Karpas-422 (cell line): ENCODE measurements around the gene DHCR7. TPM values are rescaled to one million over a fixed set of nuclear protein-coding genes. Genes with fewer than 3 reads are reported as not detected.

Experiments used
- DNase-seq: peaks from one replicate; pipeline ENCODE4 v3.0.0-alpha.2; 2015
- H2AFZ ChIP-seq: fragments of 200-600 bp; sonication (generic); 2 replicates; pipeline ENCODE4 v1.6.1; 2014; ENCODE audit warnings: antibody characterized with exemption, low read length, mixed read lengths
- H3K27ac ChIP-seq: fragments of 200-600 bp; sonication (generic); 2 replicates; pipeline ENCODE4 v1.5.1; 2014; ENCODE audit warnings: mild to moderate bottlenecking, low read length, moderate library complexity
- H3K27me3 ChIP-seq: fragments of 200-600 bp; sonication (generic); 2 replicates; pipeline ENCODE4 v1.6.1; 2014; ENCODE audit warnings: low read length, mixed read lengths
- H3K36me3 ChIP-seq: fragments of 200-600 bp; sonication (generic); 2 replicates; pipeline ENCODE4 v1.6.1; 2014; ENCODE audit warnings: low read length, mixed read lengths; ENCODE audit not compliant: insufficient read depth
- H3K4me1 ChIP-seq: fragments of 200-600 bp; sonication (generic); 2 replicates; pipeline ENCODE4 v1.6.1; 2014; ENCODE audit warnings: mild to moderate bottlenecking, low read length, mixed read lengths
- H3K4me2 ChIP-seq: fragments of 200-600 bp; sonication (generic); 2 replicates; pipeline ENCODE4 v1.6.1; 2014; ENCODE audit warnings: low read length, low read depth, mild to moderate bottlenecking; ENCODE audit not compliant: poor library complexity, severe bottlenecking
- H3K4me3 ChIP-seq: fragments of 200-600 bp; sonication (generic); 2 replicates; pipeline ENCODE4 v1.5.1; 2014; ENCODE audit warnings: mild to moderate bottlenecking, antibody characterized with exemption, low read length, mixed read lengths
- H3K79me2 ChIP-seq: fragments of 200-600 bp; sonication (generic); 2 replicates; pipeline ENCODE4 v1.6.1; 2014; ENCODE audit warnings: mild to moderate bottlenecking, low read length, mixed read lengths
- H3K9ac ChIP-seq: fragments of 200-600 bp; sonication (generic); 2 replicates; pipeline ENCODE4 v1.6.0; 2014; ENCODE audit warnings: low read length
- H3K9me2 ChIP-seq: fragments of 200-600 bp; sonication (generic), shearing (Covaris generic); replicated peaks from 2 replicates; pipeline ENCODE4 v1.6.0; 2014; ENCODE audit warnings: mild to moderate bottlenecking, low read length, moderate library complexity; ENCODE audit not compliant: insufficient read depth
- H3K9me3 ChIP-seq: fragments of 300-700, 200-600 bp; sonication (generic); 2 replicates; pipeline ENCODE4 v1.6.1; 2014; ENCODE audit warnings: low read length, mixed read lengths
- H4K20me1 ChIP-seq: fragments of 200-600 bp; sonication (generic); 2 replicates; pipeline ENCODE4 v1.6.1; 2014; ENCODE audit warnings: mild to moderate bottlenecking, antibody characterized with exemption, low read length, low read depth; ENCODE audit not compliant: insufficient read depth
- total RNA-seq: library from RNA; depleted of rRNA; stranded (reverse); fragments of >200 nt; shearing (Covaris generic); gene quantifications from 2 replicates; pipeline ENCODE4 v1.2.3, GENCODE V29; 2014; ENCODE audit warnings: low replicate concordance

DHCR7 gene
- total RNA-seq, 1 experiment from 2014 or later: 65.3 TPM

GRCh38 chr11:71434576-71435130 is 13.5 kb downstream of the DHCR7 start:
- H3K4me3 ChIP-seq: no peak overlapping the region
- DNase-seq: no peak
- no peaks in the 10 kb centered on the region for H3K9me2 ChIP-seq
- no peak overlapping the region for H3K9ac ChIP-seq
- peaks cover 7% of the 10 kb centered on the region; the same call in 1 of the 2 replicates for H4K20me1 ChIP-seq
- no peaks in the 10 kb centered on the region; the same call in 1 of the 2 replicates for H3K36me3 ChIP-seq
- H3K9me3 ChIP-seq: no peaks in the 10 kb centered on the region
- H3K4me1 ChIP-seq: no peaks in the 10 kb centered on the region
- no peaks in the 10 kb centered on the region for H3K79me2 ChIP-seq
- no peak overlapping the region for H3K4me2 ChIP-seq
- no peak overlapping the region for H3K27ac ChIP-seq
- H3K27me3 ChIP-seq: no peaks in the 10 kb centered on the region
- H2AFZ ChIP-seq: no peak overlapping the region

- H3K9me3 ChIP-seq: no peaks in the 10 kb centered on the region
- H3K4me2 ChIP-seq: no peak overlapping the region
- no peaks in the 10 kb centered on the region for H3K79me2 ChIP-seq
- no peak overlapping the region for H3K27ac ChIP-seq
- H3K4me3 ChIP-seq: no peak overlapping the region
- no peaks in the 10 kb centered on the region for H3K9me2 ChIP-seq
- H3K9ac ChIP-seq: no peak overlapping the region
- H3K36me3 ChIP-seq: no peaks in the 10 kb centered on the region; the same call in 1 of the 2 replicates
- no peak overlapping the region for H2AFZ ChIP-seq
- no peak for DNase-seq
- H4K20me1 ChIP-seq: peaks cover 7% of the 10 kb centered on the region; the same call in 1 of the 2 replicates
- H3K4me1 ChIP-seq: no peaks in the 10 kb centered on the region
- H3K27me3 ChIP-seq: no peaks in the 10 kb centered on the region
Measured at GRCh38 chr11:71433648-71434450, 14.3 kb downstream of the DHCR7 start.

GRCh38 chr11:71432761-71433647 is 15.2 kb downstream of the DHCR7 start:
- Histone ChIP-seq H3K27me3 (0 out of 2 replicates have a peak, but pooled peaks cover 3% of the 10 kb centered on the region), H3K9ac (no peak overlapping the region), H3K9me2 (no peaks in the 10 kb centered on the region), H3K79me2 (no peaks in the 10 kb centered on the region), H2AFZ (no peak overlapping the region), H4K20me1 (peaks cover 7% of the 10 kb centered on the region; the same call in 1 of the 2 replicates), H3K4me3 (no peak overlapping the region), H3K27ac (no peak overlapping the region), H3K36me3 (no peaks in the 10 kb centered on the region; the same call in 1 of the 2 replicates), H3K4me1 (no peaks in the 10 kb centered on the region), H3K4me2 (no peak overlapping the region), H3K9me3 (no peaks in the 10 kb centered on the region)
- DNase-seq: no peak

DNA sequence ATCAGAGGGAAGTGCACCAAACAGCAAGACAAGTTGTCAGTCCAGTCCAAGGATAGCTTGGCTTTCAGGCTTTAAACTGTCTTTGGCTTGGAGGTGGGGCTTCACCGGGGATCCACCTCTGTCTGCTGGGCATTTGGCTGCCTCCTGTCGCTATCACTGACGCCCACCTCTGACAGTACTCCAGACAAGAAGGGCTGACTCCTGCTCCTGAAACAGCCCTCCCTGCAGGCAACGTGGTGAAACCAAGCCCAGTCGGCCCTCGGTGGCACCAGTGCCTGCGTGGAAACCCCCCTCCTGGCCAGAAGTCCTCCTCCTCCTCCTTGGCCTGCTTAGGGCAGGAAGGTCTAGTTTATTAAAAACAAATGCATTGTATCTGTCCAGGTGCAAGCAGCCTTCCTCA is 16.9 kb downstream of the DHCR7 start:
- no peak overlapping the region for H3K9ac ChIP-seq
- peaks cover 7% of the 10 kb centered on the region; the same call in 1 of the 2 replicates for H4K20me1 ChIP-seq
- no peak overlapping the region for H3K27ac ChIP-seq
- H3K79me2 ChIP-seq: no peaks in the 10 kb centered on the region
- H3K9me2 ChIP-seq: no peaks in the 10 kb centered on the region
- H3K36me3 ChIP-seq: no peaks in the 10 kb centered on the region
- no peak overlapping the region for H3K4me3 ChIP-seq
- H3K4me2 ChIP-seq: no peak overlapping the region
- no peak overlapping the region for H2AFZ ChIP-seq
- H3K4me1 ChIP-seq: peaks cover 4% of the 10 kb centered on the region
- H3K27me3 ChIP-seq: 0 out of 2 replicates have a peak, but pooled peaks cover 4% of the 10 kb centered on the region
- no peak for DNase-seq
- no peaks in the 10 kb centered on the region for H3K9me3 ChIP-seq

- Histone ChIP-seq H3K36me3 (no peaks in the 10 kb centered on the region), H3K4me1 (peaks cover 7% of the 10 kb centered on the region), H3K9me2 (no peaks in the 10 kb centered on the region), H3K9me3 (no peaks in the 10 kb centered on the region), H3K9ac (no peak overlapping the region), H2AFZ (no peak overlapping the region), H3K4me3 (no peak overlapping the region), H3K27ac (no peak overlapping the region), H4K20me1 (peaks cover 7% of the 10 kb centered on the region; the same call in 1 of the 2 replicates), H3K4me2 (no peak overlapping the region), H3K79me2 (no peaks in the 10 kb centered on the region), H3K27me3 (0 out of 2 replicates have a peak, but pooled peaks cover 4% of the 10 kb centered on the region)
- no peak for DNase-seq
Measured at GRCh38 chr11:71430166-71430565, 18.0 kb downstream of the DHCR7 start.

GRCh38 chr11:71429701-71430100 is 18.5 kb downstream of the DHCR7 start:
- Histone ChIP-seq H3K27me3 (0 out of 2 replicates have a peak, but pooled peaks cover 4% of the 10 kb centered on the region), H3K27ac (no peak overlapping the region), H3K79me2 (no peaks in the 10 kb centered on the region), H3K9me3 (no peaks in the 10 kb centered on the region), H2AFZ (no peak overlapping the region), H3K4me2 (no peak overlapping the region), H3K9ac (no peak overlapping the region), H3K36me3 (no peaks in the 10 kb centered on the region), H3K4me3 (no peak overlapping the region), H4K20me1 (peaks cover 7% of the 10 kb centered on the region; the same call in 1 of the 2 replicates), H3K9me2 (no peaks in the 10 kb centered on the region), H3K4me1 (peaks cover 7% of the 10 kb centered on the region)
- DNase-seq: no peak

DNA sequence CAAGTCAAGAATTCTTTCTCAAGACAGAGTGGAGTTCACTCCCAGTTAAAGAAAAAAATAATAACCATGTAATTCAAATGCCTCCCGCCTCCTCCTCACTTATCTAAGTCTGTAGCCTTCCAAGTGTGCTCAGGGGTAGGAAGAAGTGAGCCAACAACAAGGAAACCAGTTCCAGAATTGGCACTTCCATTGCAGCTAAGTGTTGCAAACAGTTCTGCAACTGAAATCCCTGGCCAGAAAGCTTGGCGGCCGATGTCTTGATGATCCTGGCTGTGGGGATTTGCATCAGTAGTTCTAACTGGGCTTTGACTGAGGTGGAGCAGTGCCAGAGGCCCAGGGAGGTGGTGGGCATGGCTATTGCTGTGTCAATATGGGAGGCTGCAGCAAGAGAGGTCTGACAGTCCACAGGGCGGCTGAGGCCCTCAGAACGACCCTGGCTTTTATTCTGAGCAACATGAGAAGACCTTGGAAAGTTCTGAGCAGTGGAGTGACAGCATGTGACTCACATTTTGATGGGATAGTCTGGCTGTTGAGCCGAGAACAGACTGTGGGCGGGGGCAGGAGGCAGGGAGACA is 19.2 kb downstream of the DHCR7 start:
- no peak for DNase-seq

More for the DNA sequence above, 19.2 kb downstream of the DHCR7 start:
- Histone ChIP-seq H3K79me2 (no peaks in the 10 kb centered on the region), H3K4me3 (no peak overlapping the region), H3K9me2 (no peaks in the 10 kb centered on the region), H4K20me1 (peaks cover 7% of the 10 kb centered on the region; the same call in 1 of the 2 replicates), H3K4me1 (peaks cover 7% of the 10 kb centered on the region), H3K27ac (no peak overlapping the region), H3K36me3 (no peaks in the 10 kb centered on the region), H3K4me2 (no peak overlapping the region), H3K9me3 (no peaks in the 10 kb centered on the region), H2AFZ (no peak overlapping the region), H3K9ac (no peak overlapping the region), H3K27me3 (0 out of 2 replicates have a peak, but pooled peaks cover 4% of the 10 kb centered on the region)
